ENCODE results near the gene MRPS2.
"Not testable (repeated sequence)": the region's sequence is repeated elsewhere in the genome, so short reads cannot be mapped to it uniquely, and the experiment has no call there.

The MRPS2 gene

DNA sequence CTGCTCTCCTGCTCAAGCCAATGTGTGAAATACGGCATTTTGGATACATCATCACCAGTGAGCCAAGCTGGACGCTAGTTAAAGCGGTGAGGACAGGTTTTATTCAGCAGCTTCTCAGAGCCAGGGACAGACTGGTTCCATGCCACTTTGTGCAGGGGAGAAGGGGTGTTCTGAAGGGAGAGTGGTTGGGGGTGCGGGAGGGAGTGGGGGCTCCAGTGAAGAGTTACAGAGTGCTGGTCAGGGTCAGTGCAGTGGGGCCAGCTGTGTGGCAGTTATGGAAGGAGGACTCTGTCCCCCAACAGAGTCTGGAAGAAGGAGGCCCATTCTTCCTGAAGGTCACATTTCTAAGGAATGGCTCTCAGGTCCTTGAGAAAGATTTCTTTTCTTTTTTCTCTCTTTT is 34.3 kb downstream of the MRPS2 start:
- not testable (repeated sequence) for DNase-seq

DNA sequence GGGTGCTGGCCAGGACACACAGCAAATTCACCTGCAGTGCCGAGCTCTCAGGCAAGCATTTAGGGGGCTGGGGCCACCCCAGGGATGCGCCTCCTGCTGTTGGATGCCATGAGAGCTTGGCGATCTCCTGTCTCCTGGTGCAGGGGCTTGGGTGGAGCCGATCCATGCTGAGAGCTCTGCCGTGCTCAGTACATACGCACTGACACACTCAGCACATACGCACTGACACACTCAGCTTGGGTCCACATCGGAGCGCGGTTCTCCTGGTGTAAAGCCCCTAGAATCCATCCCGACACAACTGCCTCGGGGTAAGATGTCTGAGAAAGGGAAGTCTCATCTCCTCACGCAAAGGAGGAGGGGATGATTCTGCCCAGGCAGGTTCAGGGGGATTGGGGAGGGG is 35.1 kb downstream of the MRPS2 start:
- DNase-seq, result not testable (repeated sequence)

DNA sequence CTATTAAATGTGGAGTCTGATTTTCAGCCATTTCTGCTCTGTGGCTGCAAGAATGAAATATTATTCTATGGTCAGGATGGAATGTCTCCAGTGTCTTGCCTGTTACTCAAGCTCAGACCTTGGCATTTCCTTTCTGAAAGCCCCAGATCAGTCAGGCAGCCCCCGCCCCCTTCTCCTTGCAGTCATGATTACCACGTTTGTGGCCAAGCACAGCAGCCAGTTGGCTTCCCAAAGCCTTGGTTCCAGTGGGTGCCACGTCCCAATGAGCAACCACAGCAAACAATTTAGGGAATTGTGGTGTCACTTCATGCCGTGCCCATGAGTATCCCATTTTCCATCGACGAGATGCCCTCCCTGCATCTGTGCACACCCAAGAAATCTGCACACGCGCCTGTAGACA is 35.7 kb downstream of the MRPS2 start:
- DNase-seq, result no peak

DNA sequence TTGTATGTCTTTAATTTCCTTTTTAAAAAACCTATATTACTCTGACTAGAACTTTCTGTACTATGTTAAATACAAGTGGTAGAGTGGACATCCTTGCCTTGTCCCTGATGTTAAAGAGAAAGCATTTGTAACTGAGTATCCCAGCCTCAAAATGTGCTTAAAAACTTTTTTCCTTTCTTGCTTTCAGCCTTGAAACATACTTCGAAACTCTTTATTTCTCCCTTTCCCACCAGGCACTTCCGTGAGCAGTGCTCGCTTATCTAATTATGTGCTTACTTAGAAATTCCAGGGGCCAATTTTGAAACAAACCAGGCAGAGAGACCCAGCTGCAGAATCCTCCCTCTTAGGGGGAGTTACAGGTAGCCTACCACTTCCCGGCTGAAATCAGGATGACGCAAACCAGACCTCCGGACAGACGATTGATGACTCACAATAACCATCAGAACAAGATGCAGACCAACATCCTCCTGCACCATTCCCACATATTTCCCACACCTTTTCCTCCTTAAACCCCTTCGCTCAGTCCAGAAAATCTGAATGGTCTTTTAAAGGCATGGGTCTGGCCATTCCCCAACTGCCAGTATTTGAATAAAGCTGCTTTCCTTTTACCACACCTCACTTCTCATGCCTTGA is 42.9 kb downstream of the MRPS2 start:
- not testable (repeated sequence) for DNase-seq

DNA sequence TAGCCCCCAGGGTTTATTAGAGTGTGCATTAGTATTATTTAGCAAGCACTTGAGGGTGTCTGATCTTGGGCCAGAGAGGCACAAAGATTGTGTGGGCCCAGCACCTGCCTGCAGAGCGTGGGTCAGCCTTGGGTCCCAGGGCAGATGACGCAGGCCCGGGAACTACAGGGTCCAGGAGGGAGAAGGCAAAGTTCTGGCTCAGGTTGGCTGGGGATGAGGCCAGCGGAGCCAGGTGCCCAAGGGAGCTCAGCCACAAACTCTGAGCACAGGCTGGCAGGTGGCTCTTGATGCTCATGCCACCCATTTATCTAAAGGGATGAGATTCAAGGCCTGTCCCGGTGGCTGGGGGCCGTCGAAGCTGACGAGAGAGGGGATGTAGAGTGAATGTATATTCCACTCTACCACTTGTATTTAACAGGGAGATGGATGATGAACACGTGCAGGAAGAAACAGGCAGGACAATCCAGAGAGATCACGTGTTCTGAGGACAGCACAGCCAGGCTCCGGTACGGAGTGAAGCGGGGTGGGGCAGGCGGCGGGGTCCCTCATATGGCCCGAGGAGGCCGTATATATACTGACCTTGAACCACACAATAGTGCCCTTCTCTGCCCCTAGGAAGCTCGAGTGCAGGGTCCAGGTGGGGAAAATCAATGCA is 44.6 kb downstream of the MRPS2 start:
- DNase-seq, result no peak

DNA sequence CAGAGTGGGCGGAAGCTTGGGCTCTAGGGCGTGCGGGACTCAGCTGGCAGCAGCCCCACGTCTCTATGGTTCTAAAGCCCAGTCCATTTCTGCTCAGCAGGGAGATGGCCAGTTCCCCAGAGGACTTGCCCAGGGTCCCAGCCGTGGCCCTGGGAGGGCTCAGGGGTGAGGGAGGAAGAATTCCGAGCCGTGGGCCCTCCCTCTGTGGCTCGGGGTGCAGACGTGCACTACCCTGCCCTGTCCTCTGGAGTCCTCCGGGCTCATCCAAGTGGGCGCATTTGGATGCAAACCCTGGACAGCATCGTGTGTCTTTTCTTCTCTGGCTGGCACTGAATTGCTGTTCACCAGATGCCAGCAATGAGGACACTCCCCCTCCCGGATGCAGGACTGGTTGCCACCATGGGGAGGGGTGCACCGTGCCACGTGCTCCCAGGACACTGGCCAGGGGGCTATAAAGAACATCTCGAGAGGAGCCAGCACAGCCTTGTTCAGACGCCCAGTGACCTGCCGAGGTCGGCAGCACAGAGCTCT is 45.2 kb downstream of the MRPS2 start, which contains the start of gene OBP2A:
Gene OBP2A (plus strand): TSS at position 481 of the 531 bp plus-strand sequence. CDS start 55 bp downstream, outside the sequence.
- DNase-seq, result not testable (repeated sequence)

DNA sequence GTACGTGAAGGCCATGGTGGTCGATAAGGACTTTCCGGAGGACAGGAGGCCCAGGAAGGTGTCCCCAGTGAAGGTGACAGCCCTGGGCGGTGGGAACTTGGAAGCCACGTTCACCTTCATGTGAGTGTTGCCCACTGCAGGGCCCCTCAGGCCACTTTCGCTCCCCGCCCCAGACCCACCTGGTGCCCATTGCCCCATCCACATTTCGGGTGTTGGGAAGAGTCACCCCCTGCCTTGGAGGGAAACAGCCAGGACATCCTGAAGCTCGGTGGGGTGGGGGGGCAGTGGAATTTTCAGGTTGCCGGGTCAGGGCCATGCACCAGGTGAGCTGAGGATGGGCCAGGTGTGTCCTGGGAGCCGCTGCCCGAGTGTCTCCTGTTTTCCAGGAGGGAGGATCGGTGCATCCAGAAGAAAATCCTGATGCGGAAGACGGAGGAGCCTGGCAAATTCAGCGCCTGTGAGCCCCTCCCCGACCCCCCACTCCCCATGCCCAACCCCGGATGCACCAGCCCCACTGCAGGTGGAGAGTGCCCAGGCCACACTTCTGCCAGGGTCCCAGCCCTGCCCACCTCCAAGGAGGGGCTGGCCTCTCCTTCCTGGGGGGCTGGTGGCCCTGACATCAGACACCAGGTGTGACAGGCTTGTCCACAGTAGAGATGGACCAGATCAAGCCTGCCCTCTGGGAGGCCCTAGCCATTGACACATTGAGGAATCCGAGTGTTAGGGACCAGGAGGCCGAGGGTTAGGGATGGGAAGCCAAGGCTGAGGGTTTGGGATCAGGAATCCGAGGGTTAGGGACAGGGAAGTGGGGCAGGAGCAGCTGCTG is 46.5 kb downstream of the MRPS2 start:
- not testable (repeated sequence) for DNase-seq

DNA sequence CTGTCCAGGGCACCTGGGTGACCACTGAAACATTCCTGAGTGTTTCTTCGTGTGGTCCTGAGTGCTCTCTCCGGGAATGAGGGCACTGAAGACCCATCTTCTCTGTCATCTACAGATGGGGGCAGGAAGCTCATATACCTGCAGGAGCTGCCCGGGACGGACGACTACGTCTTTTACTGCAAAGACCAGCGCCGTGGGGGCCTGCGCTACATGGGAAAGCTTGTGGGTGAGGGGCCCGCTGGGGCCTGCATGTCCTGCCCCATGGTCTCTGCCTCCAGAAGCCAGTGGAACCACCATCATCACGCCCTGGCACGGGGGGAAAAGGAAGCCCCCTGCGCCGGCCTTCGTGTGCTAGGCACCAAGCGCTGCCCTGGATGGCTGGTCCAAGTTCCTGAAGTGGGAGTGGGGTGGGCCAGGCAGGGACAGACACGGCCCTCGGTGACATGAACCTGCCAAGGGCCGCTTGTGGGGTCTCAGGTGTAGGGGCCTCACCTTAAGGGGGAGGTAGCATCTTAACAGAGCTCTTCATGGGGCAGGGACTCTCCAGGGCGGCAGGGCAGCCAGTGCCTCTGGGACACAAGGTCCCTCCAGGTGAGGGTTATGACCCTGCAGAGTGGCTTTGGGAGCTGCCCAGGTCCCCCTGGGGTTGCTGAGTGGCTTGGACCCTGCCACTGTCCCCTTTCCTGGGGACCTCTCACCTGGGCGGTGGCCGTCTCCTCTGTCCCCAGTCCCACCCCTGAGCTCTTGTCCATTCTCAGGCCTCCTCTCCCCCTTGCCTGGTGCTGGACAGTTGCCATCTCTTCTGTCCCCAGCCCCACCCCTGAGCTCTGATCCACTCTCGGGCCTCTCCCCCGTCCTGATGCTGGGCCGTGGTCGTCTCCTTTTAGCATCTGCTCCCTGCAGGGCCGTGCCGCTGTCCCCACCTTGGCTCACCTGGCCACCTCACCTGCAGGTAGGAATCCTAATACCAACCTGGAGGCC is 47.6 kb downstream of the MRPS2 start:
- DNase-seq, result no peak

DNA sequence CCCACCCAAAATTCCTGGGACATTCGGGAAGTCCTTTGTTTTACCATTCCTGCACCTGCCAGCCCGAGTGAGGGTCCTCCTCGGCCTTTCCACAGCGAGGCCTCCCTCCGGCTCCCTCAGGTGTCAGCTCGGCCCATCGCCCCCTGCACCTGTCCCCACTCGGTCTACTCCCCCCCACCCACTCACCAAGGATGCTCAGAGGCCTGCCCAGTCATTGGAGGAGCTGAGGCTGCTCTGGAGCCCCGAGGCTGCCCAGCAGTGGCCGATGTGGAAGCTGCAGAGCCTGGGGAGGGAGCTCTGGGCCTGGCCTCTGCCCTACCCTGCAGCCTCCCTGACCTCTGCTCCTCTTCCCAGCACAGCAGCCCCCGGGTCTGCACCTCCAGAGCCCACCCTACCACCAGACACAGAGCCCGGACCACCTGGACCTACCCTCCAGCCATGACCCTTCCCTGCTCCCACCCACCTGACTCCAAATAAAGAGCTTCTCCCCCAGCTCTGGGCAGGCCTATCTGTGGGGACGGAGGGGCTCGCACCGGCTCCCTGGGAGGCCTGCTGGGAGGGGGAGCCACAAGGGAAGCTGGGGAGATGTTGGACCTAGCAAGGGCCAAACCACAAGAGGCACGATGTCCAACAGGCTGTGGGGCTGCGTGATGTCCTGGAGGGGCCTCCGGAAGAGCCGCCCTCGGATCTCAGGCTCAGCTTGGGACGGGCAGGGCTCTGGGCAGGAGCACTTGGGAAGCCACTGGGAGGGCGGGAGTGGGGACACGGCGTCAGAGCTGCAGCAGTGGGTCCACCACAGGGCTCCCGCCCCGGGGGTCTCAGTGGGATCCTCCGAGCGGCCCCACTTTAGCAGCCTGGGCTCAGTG is 49.2 kb downstream of the MRPS2 start:
- not testable (repeated sequence) for DNase-seq

DNA sequence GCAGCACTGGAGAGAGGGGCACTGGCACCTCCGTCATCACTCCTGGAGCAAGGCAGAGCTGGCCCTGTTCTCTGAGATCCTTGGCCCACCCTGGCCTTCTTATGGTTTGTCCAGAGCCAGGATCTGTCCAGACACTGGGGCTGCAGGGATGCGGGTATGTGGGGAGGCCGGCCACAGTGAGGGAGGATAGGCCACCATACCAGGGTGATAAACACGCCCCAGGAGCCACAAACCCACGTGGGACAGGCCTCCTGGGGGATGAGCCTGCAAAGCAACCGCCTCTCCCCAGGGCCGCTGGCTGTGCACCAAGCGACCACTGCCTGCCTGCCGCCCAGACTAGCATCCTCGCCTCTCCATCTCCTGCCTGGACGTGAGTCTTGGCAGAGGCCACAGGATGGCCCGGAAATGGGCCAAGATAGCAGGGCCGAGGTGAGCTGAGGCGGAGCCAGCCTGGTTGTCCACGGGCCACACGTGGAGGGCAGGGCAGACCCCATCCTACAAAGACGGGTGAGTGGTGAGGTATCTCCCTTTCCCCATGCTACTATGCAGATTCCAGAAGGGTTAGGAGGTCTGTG is 49.9 kb downstream of the MRPS2 start:
- DNase-seq, result no peak

DNA sequence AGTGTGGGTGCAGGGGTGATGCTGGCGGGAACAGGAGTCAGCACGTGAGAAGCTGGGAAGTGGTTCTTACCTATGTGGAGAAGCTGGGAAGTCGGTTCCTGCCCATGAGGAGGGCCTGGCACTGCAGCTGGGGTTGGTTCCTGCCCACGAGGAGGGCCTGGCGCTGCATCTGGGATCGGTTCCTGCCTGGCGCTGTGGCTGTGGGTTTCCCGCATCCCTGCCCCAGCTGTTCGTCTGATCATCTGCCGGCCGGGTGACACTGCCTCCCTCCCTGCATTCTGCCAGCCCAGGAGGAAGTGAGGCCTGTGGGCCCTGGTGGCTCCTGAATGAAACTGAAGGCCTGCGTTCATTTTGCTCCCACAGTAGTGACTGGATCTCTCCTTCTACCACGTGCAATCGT is 50.5 kb downstream of the MRPS2 start:
- no peak for DNase-seq

DNA sequence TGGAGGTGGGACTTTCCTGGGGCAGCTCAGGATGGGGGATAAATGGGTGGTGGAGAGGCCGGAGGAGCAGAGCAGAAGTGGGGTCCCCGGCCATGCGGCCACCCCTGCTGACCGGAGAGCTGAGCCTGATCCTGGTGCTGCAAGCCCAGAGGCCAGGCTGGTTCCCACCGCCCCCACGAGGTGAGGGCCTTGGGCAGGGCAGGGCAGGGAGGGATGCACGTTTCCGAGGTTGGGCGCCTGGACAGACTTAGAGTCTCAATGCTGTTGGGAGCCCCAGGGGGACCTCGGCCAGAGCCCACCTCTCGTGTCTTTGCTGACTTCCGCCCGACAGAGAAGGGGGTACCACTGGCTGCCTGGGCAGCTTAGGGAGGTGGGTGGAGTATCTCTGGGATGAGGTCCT is 51.0 kb downstream of the MRPS2 start:
- no peak for DNase-seq

DNA sequence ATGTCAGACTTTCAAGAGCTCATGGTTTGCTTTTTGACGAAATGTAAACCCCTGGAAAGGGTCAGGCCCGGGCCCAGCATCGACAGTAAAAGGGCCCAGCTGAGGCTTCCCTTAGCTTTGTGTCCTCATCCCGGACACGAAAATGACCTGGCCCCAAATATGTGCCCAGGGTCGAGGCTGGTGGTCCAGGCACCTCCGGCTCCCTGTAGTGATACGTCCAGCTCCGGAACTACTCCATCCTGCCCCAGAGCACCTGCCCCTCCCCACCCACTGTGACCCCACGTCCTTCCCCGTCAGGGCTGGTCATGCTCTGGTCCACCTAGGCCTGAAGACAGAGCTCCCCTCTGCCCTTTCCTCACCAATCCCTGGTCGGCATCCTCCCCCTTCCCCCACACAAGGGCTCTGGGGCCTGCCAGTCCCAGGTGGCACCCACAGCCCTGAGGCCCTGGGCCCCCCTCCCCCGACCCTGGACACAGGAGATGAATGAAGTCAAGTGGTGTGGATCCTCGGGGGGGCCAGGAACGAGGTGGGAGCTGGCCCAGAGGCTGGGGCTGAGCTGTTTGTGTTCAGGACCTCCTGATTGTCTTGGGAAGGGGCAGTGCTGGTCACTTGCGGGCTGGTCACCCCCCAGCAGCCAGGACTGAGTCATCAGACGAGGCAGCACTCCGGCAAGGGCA is 51.7 kb downstream of the MRPS2 start:
- no peak for DNase-seq

DNA sequence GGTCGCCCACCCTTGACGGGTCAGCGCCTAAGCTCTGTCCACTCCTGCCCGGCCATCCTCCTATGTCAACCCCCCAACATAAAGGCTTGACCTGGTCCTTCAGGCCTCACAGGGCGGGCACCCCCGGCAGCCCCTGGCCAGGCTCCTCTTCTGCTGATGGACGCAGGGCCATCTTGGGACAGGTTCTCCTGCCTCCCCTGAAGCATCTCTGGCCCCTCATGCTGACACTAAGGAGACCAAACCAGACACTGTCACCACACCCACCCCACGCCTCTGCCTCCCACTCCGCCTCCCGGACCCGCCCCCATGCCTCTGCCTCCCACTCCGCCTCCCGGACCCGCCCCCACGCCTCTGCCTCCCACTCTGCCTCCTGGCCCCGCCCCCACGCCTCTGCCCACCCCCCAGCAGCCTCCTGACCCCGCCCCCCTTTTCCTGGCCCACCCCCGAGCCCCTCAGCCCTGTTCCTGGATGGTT is 52.3 kb downstream of the MRPS2 start:
- no peak for DNase-seq

Data from activated CD4-positive, alpha-beta T cell treated with anti-CD3 and anti-CD28 coated beads for 48 hours (primary cell).